Parathyroid adenoma (tissue), 2 donors: ENCODE measurements around the gene CNR2.
"Not testable (repeated sequence)": the region's sequence is repeated elsewhere in the genome, so short reads cannot be mapped to it uniquely, and the experiment has no call there.

Experiments used
- H2AFZ ChIP-seq: fragments of 300-600 bp; sonication (generic); one replicate; pipeline ENCODE4 v1.7.0; 2017; ENCODE audit warnings: antibody characterized with exemption, mild to moderate bottlenecking
- H3K27ac ChIP-seq: fragments of 300-600 bp; sonication (generic); one replicate; pipeline ENCODE4 v1.7.0; 2017
- H3K27me3 ChIP-seq: fragments of 300-600 bp; sonication (generic); one replicate; pipeline ENCODE4 v1.7.0; 2017; ENCODE audit warnings: low read length; ENCODE audit not compliant: control insufficient read depth, insufficient read depth
- H3K36me3 ChIP-seq: fragments of 300-600 bp; sonication (generic); one replicate; pipeline ENCODE4 v1.7.0; 2017; ENCODE audit warnings: low read length; ENCODE audit not compliant: control insufficient read depth, insufficient read depth
- H3K4me1 ChIP-seq: fragments of 300-600 bp; sonication (generic); one replicate; pipeline ENCODE4 v1.7.0; 2017; ENCODE audit warnings: control low read depth
- H3K4me2 ChIP-seq: fragments of 300-600 bp; sonication (generic); one replicate; pipeline ENCODE4 v1.7.0; 2017; ENCODE audit warnings: low read length
- H3K4me3 ChIP-seq: fragments of 300-600 bp; sonication (generic); one replicate; pipeline ENCODE4 v1.7.0; 2017; ENCODE audit warnings: low read depth, low read length
- H3K79me2 ChIP-seq: fragments of 300-600 bp; sonication (generic); one replicate; pipeline ENCODE4 v1.7.0; 2017; ENCODE audit warnings: control low read depth
- H3K9ac ChIP-seq: fragments of 300-600 bp; sonication (generic); one replicate; pipeline ENCODE4 v1.7.0; 2017; ENCODE audit warnings: mild to moderate bottlenecking
- H3K9me3 ChIP-seq: fragments of 300-600 bp; sonication (generic); one replicate; pipeline ENCODE4 v1.7.0; 2017; ENCODE audit warnings: low read length; ENCODE audit not compliant: control insufficient read depth
- CTCF ChIP-seq: fragments of 300-600 bp; sonication (generic); IDR thresholded peaks from one replicate; pipeline ENCODE4 v1.7.0; 2017; ENCODE audit warnings: antibody characterized with exemption, mild to moderate bottlenecking
- donor health status: primary hyperparathyroidism.

Gene CNR2

GRCh38 chr1:23848673-23849616 is 64.2 kb downstream of the CNR2 start:
- no peaks in the 10 kb centered on the region for H3K79me2 ChIP-seq
- no peak for TF ChIP-seq CTCF
- no peaks in the 10 kb centered on the region for H3K27me3 ChIP-seq
- no peak overlapping the region for H3K9ac ChIP-seq
- no peaks in the 10 kb centered on the region for H3K9me3 ChIP-seq
- H3K4me3 ChIP-seq = no peak overlapping the region
- H3K36me3 ChIP-seq = no peaks in the 10 kb centered on the region
- H3K27ac ChIP-seq = no peak overlapping the region
- H3K4me1 ChIP-seq = no peaks in the 10 kb centered on the region
- no peak overlapping the region for H2AFZ ChIP-seq
- H3K4me2 ChIP-seq = no peak overlapping the region

GRCh38 chr1:23847482-23848095 is 65.6 kb downstream of the CNR2 start:
- H3K27ac ChIP-seq, H3K4me1 ChIP-seq, H3K9me3 ChIP-seq, H3K36me3 ChIP-seq, H3K79me2 ChIP-seq, H3K27me3 ChIP-seq, H3K4me3 ChIP-seq, H2AFZ ChIP-seq, H3K9ac ChIP-seq, H3K4me2 ChIP-seq: not testable (repeated sequence)

GRCh38 chr1:23845163-23845562 is 68.0 kb downstream of the CNR2 start:
- no peak overlapping the region for H3K9ac ChIP-seq
- H3K27ac ChIP-seq = no peak overlapping the region
- H3K36me3 ChIP-seq = no peaks in the 10 kb centered on the region
- no peaks in the 10 kb centered on the region for H3K4me1 ChIP-seq
- no peak overlapping the region for H2AFZ ChIP-seq
- no peak overlapping the region for H3K4me3 ChIP-seq
- H3K4me2 ChIP-seq = no peak overlapping the region
- H3K9me3 ChIP-seq = no peaks in the 10 kb centered on the region
- no peaks in the 10 kb centered on the region for H3K27me3 ChIP-seq
- no peak for TF ChIP-seq CTCF
- H3K79me2 ChIP-seq = no peaks in the 10 kb centered on the region

- H3K9me3 ChIP-seq = no peaks in the 10 kb centered on the region
- H3K4me3 ChIP-seq = no peak overlapping the region
- no peak overlapping the region for H3K9ac ChIP-seq
- no peak overlapping the region for H3K4me2 ChIP-seq
- no peaks in the 10 kb centered on the region for H3K79me2 ChIP-seq
- H2AFZ ChIP-seq = no peak overlapping the region
- H3K27me3 ChIP-seq = no peaks in the 10 kb centered on the region
- H3K36me3 ChIP-seq = no peaks in the 10 kb centered on the region
- no peaks in the 10 kb centered on the region for H3K4me1 ChIP-seq
- TF ChIP-seq CTCF = no peak
- no peak overlapping the region for H3K27ac ChIP-seq
Observed at GRCh38 chr1:23843644-23844043, 69.5 kb downstream of the CNR2 start.

- Histone ChIP-seq H3K4me3 (peak overlapping the region; percentile 34), H3K27me3 (no peaks in the 10 kb centered on the region), H2AFZ (peak overlapping the region; percentile 64), H3K4me1 (no peaks in the 10 kb centered on the region), H3K79me2 (no peaks in the 10 kb centered on the region), H3K9ac (no peak overlapping the region), H3K9me3 (no peaks in the 10 kb centered on the region), H3K27ac (no peak overlapping the region), H3K36me3 (no peaks in the 10 kb centered on the region), H3K4me2 (peak overlapping the region; percentile 62)
- TF ChIP-seq CTCF = no peak
Observed at GRCh38 chr1:23838401-23838866, 74.7 kb downstream of the CNR2 start.
